ENCODE measurements around the gene ZBTB16.

Gene ZBTB16

DNA sequence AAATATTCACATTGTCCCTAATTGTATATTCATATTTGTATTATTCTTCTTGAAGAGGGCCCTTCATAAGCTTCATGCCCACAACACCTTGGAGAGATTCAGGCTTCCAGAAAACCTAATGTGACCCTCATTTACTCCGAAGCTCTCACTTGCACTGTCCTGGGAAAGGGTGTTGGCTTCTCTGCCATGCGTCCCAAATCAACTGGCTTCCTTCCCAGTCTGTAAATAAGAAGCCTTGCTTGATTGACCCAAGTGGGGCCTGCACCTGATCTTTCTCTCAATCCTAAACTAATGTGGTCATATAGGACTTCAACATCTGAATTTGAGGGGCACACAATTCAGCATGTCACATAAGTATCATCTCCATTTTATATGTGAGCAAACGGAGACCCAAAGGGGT lies 40.5 kb upstream of the ZBTB16 start:
- CTCF ChIA-PET: interaction anchor here (1.6 kb wide), 1 partner anchor 21 kb away, joined by 5 read pairs; no protein-coding TSS in a partner anchor
- TF ChIP-seq, protein P1, sequence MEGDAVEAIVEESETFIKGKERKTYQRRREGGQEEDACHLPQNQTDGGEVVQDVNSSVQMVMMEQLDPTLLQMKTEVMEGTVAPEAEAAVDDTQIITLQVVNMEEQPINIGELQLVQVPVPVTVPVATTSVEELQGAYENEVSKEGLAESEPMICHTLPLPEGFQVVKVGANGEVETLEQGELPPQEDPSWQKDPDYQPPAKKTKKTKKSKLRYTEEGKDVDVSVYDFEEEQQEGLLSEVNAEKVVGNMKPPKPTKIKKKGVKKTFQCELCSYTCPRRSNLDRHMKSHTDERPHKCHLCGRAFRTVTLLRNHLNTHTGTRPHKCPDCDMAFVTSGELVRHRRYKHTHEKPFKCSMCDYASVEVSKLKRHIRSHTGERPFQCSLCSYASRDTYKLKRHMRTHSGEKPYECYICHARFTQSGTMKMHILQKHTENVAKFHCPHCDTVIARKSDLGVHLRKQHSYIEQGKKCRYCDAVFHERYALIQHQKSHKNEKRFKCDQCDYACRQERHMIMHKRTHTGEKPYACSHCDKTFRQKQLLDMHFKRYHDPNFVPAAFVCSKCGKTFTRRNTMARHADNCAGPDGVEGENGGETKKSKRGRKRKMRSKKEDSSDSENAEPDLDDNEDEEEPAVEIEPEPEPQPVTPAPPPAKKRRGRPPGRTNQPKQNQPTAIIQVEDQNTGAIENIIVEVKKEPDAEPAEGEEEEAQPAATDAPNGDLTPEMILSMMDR (IDR thresholded peaks at IDR 0.05; ENCODE audit: control extremely low read depth, extremely low read depth, low read depth, missing control alignments): no peak
- POLR2A ChIA-PET: no interaction called here
- no peak for DNase-seq (ENCODE audit: extremely low spot score)

DNA sequence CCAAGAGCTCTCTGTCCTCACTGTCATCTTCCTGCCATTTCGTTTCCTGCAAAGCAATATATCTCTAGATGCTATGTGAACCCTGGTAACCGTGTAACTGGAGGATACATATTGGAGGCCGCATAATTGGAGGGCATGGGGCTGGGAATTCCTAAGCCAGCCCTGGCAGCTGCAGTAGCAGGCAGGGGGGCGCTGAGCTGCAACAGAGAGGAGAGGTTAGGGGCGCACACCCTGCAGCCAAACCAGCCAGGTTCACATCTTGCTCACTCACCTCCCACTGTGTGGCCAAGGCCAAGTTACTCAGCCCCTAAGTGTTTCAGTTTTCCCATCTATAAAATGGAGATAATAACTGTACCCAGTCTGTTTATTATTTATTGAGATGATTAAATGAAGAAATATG lies 39.9 kb upstream of the ZBTB16 start:
- CTCF ChIA-PET: interaction anchor here (1.6 kb wide), 1 partner anchor 20 kb away, joined by 5 read pairs; no protein-coding TSS in a partner anchor
- TF ChIP-seq, protein P1 (IDR thresholded peaks at IDR 0.05; ENCODE audit: control extremely low read depth, extremely low read depth, low read depth, missing control alignments): no peak
- POLR2A ChIA-PET: no interaction called here
- no peak for DNase-seq (ENCODE audit: extremely low spot score)

DNA sequence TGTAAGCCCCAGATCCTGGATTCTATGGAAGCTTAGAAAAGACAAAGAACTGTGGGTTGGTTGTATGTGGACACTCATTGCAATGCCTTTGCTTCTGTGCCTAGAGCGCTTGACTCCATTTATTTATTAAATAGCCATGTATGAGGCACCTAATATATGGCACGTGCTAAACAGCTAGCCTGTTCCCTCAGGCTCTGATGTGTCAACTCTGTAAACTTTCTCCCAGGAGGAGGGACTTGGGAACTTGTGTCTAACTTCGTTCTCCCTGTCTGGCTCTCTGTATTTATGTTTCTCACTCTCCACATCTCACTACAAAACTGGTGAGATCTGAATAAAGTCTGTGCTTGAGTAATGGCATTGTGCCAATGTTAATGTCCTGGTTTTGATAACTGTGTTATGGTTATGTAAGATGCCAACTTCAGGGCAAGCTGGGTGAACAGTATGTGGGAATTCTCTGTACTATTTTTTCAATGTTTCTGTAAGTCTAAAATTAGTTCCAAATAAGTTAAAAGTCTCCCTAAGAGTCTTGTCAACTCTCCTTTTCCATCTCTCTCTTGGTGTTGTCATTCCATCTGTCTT lies 34.1 kb upstream of the ZBTB16 start:
- TF ChIP-seq, protein P1 (IDR thresholded peaks at IDR 0.05; ENCODE audit: control extremely low read depth, extremely low read depth, low read depth, missing control alignments): no peak
- DNase-seq (ENCODE audit: extremely low spot score): no peak
- ChIA-PET CTCF (no interaction called here), POLR2A (no interaction called here)

DNA sequence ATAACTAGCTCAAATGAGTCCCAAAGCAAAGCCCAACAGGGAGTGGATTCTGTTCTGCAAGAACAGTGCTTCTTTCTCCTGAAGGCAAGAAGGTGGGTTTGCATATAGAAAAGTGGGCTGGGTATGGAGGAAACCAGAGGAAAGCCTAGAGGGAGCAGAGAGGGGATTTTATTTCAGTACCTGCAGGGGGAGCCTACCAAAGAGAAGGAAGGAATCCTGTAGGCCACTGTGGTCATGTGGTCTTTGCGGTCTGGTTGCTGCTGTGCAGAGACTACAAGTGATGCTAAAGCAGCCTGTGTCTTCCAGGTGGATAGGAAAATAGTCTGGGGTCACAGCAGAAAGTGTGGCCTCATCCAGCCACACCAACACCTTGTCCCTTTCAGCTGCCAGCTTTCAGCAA lies 33.2 kb upstream of the ZBTB16 start:
- ChIA-PET POLR2A (no interaction called here), CTCF (no interaction called here)
- TF ChIP-seq, protein P1 (IDR thresholded peaks at IDR 0.05; ENCODE audit: control extremely low read depth, extremely low read depth, low read depth, missing control alignments): no peak
- no peak for DNase-seq (ENCODE audit: extremely low spot score)

DNA sequence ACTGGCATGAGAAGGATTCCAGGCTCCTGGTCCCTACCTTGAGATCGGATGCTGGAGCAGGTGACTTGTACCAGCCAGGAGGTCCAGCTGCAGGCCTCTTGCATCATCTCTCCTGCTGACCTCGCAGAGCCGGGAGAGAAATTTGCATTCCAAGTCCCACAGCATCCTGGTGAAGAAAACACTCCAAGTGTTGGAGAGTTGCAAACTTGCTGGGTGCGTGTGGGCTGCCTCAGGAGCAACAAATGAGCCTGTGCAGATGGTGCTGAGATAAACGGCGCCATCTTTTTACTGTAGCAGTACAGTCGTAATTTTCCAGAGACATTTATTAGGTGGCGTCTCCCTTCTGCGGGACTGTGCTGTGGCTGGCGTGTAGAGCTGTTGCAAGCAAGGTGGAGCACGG lies 32.1 kb upstream of the ZBTB16 start:
- TF ChIP-seq, protein P1 (IDR thresholded peaks at IDR 0.05; ENCODE audit: control extremely low read depth, extremely low read depth, low read depth, missing control alignments): no peak
- POLR2A ChIA-PET: no interaction called here
- CTCF ChIA-PET: interaction anchor here (1.2 kb wide), 1 partner anchor 8 kb away, joined by 3 read pairs; no protein-coding TSS in a partner anchor
- DNase-seq (ENCODE audit: extremely low spot score): no peak

DNA sequence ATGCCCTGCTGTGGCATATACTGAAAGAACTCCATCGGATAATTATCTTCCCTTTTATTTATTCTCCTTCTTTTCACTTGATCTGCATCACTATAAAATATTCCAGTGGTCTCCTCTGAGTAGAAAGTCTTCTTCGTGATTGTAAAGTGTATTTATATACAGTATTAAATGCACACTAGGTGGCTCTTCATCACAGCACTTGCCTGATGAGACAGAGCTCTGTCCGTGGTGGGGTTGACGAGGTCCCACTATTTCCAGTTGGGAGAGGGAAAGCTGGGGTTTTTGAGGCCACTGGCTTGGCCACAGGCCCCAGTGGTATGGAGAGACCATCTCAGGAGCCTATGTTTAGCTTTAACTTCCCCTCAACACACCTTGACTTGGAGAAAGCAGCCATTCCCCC lies 31.6 kb upstream of the ZBTB16 start:
- ChIA-PET POLR2A (no interaction called here), CTCF (interaction anchor here (0.7 to 1.2 kb wide), 2 partner anchors 8 to 81 kb away, joined by 3 read pairs; no protein-coding TSS in a partner anchor)
- no peak for DNase-seq (ENCODE audit: extremely low spot score)
- TF ChIP-seq, protein P1 (IDR thresholded peaks at IDR 0.05; ENCODE audit: control extremely low read depth, extremely low read depth, low read depth, missing control alignments): no peak

All from GM10248 (cell line).